ENCODE results near the gene POLD2. TPM values are rescaled to one million over a fixed set of nuclear protein-coding genes. Genes with fewer than 3 reads are reported as not detected.

POLD2 gene
- total RNA-seq, 4 donors from 2014 or later = 12.9 to 73.3 (median 33.7) TPM

GRCh38 chr7:44087911-44088838 lies 35.2 kb downstream of the POLD2 start:
- peaks cover 0 to 5% of the 10 kb centered on the region in 2 donors for H3K4me1 ChIP-seq
- intact Hi-C loops (cut with DNase I; ENCODE audit: low total_unique reads) = no loop called here

GRCh38 chr7:44086627-44087026 lies 36.7 kb downstream of the POLD2 start:
- Histone ChIP-seq H3K4me1 (peaks cover 0 to 5% of the 10 kb centered on the region in 2 donors), H3K9me3 (no peaks in the 10 kb centered on the region), H3K4me3 (no peak overlapping the region), H3K27ac (peak overlapping the region; percentile 76 to 83), H3K27me3 (no peaks in the 10 kb centered on the region), H3K36me3 (no peaks in the 10 kb centered on the region)
- TF ChIP-seq POLR2A (IDR thresholded peaks at IDR 0.05) (no peak), CTCF (IDR thresholded peaks at IDR 0.05) (no peak)
- intact Hi-C loops (cut with DNase I; ENCODE audit: low total_unique reads) = no loop called here
- DNase-seq = no peak

More at GRCh38 chr7:44087911-44088838, 35.2 kb downstream of the POLD2 start:
- Histone ChIP-seq H3K9me3 (no peaks in the 10 kb centered on the region), H3K4me3 (no peak overlapping the region), H3K27ac (peak overlapping the region; percentile 76 to 83), H3K36me3 (no peaks in the 10 kb centered on the region), H3K27me3 (no peaks in the 10 kb centered on the region)
- TF ChIP-seq CTCF (IDR thresholded peaks at IDR 0.05) (no peak), POLR2A (IDR thresholded peaks at IDR 0.05) (no peak)
- DNase-seq = peak; percentile 68 to 81

- intact Hi-C loops (cut with DNase I; ENCODE audit: low total_unique reads) = no loop called here
- no peak for DNase-seq
- Histone ChIP-seq H3K27me3 (no peaks in the 10 kb centered on the region), H3K36me3 (no peaks in the 10 kb centered on the region), H3K4me3 (no peak overlapping the region), H3K9me3 (no peaks in the 10 kb centered on the region), H3K4me1 (peaks cover 0 to 5% of the 10 kb centered on the region in 2 donors), H3K27ac (peak overlapping the region in 1 of 2 donors; percentile 1)
- TF ChIP-seq CTCF (IDR thresholded peaks at IDR 0.05) = no peak
- TF ChIP-seq POLR2A (IDR thresholded peaks at IDR 0.05) = no peak
Measured at GRCh38 chr7:44085546-44085945, 37.8 kb downstream of the POLD2 start.

- no peak for DNase-seq
- no peak overlapping the region for H3K4me3 ChIP-seq
- intact Hi-C loops (cut with DNase I; ENCODE audit: low total_unique reads) = no loop called here
- no peaks in the 10 kb centered on the region for H3K27me3 ChIP-seq
- no peaks in the 10 kb centered on the region for H3K36me3 ChIP-seq
- peaks cover 0 to 5% of the 10 kb centered on the region in 2 donors for H3K4me1 ChIP-seq
- no peaks in the 10 kb centered on the region for H3K9me3 ChIP-seq
- peak overlapping the region in 1 of 2 donors; percentile 84 for H3K27ac ChIP-seq
- no peak for TF ChIP-seq POLR2A (IDR thresholded peaks at IDR 0.05)
- no peak for TF ChIP-seq CTCF (IDR thresholded peaks at IDR 0.05)
Measured at GRCh38 chr7:44084701-44085100, 38.6 kb downstream of the POLD2 start.

- H3K4me3 ChIP-seq = no peak overlapping the region
- no peaks in the 10 kb centered on the region for H3K9me3 ChIP-seq
- no peak for TF ChIP-seq CTCF (IDR thresholded peaks at IDR 0.05)
- no peak for TF ChIP-seq POLR2A (IDR thresholded peaks at IDR 0.05)
- H3K27ac ChIP-seq = peak overlapping the region; percentile 84 to 92
- H3K36me3 ChIP-seq = no peaks in the 10 kb centered on the region
- H3K4me1 ChIP-seq = peaks cover 0 to 5% of the 10 kb centered on the region in 2 donors
- intact Hi-C loops (cut with DNase I; ENCODE audit: low total_unique reads) = no loop called here
- DNase-seq = no peak
- no peaks in the 10 kb centered on the region for H3K27me3 ChIP-seq
Measured at GRCh38 chr7:44083796-44084195, 39.6 kb downstream of the POLD2 start.
